HG02981 (cell line): ENCODE results near the gene AQP11.

Experiments used
- ATAC-seq: cut with Tn5 transposase; IDR thresholded peaks from one replicate; pipeline ENCODE4 v1.9.1; 2021; ENCODE audit warnings: mild to moderate bottlenecking, moderate library complexity; ENCODE audit not compliant: unreplicated experiment

AQP11 gene

GRCh38 chr11:77656362-77656761, 66.6 kb downstream of the AQP11 start:
- no peak for ATAC-seq

- ATAC-seq: no peak
These were observed 68.7 kb downstream of the AQP11 start for GRCh38 chr11:77658213-77659013.
